ENCODE results near the gene RHOT2.
"Not testable (repeated sequence)": the region's sequence is repeated elsewhere in the genome, so short reads cannot be mapped to it uniquely, and the experiment has no call there.

The RHOT2 gene

DNA sequence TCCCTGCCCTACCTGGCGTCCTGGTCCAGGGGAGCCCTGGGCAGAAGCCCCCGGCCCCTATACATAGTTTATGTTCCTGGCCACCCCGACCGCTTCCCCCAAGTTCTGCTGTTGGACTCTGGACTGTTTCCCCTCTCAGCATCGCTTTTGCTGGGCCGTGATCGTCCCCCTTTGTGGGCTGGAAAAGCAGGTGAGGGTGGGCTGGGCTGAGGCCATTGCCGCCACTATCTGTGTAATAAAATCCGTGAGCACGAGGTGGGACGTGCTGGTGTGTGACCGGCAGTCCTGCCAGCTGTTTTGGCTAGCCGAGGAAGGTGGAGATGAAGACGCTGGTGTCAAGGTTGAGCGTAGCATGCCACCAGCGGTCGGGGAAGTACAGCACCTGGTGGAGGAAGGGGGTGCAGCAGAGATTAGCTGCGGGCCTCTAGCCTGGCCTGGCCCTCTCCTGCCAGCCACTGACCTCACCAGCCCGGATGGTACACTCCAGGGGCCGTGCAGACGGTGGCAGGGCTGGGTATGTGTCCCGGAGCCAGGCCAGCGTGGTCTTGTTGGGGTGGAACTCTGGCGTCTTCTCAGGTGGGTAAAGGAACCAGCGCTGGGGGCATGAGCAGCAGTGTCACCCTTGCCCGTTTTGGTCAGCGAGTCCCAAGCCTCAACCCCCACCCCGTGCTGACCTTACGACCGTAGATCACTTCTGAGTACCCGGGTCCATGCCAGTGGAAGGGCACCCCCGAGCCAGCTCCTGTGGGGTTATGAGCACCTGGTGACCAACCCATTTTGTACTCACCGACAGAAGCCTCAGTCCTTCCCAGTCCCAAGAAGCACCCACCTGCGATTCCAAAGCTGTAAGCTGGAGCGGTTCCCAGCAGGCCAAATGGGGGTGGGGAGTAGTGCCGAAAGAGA is 14.8 kb downstream of the RHOT2 start:
- DNase-seq, result no peak

DNA sequence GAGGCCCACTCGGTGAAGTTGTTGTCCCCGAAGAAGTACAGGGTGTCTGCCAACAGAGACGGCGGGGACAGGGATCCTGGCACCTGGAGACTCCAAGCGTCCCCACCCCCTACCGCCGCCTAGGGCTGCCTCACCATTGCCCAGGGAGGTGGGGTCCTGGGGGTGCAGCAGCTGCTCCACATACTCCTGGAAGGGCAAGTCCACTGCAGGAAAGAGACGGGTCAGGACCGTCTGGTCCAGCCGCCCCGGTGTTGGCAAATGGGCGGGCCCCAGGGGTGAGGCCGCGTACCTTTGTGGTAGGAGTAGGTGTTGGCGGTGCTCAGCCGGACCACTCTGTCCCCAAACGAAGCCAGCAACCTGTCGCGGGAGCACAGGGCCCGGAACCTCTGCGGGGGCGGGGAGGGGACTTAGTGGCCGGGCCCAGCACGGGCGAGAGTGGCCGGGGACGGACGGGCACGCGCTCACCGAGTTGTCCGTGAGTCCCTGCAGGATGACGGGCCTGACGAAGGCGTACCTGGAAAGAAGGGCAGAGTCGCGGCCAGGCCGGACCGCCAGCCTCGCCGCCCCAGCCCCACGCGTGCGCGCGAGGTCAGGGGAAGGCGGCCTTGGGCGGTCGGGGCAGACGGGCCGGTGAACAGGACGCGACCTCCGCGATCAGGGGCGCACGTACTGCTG is 15.6 kb downstream of the RHOT2 start:
- DNase-seq, result no peak

DNA sequence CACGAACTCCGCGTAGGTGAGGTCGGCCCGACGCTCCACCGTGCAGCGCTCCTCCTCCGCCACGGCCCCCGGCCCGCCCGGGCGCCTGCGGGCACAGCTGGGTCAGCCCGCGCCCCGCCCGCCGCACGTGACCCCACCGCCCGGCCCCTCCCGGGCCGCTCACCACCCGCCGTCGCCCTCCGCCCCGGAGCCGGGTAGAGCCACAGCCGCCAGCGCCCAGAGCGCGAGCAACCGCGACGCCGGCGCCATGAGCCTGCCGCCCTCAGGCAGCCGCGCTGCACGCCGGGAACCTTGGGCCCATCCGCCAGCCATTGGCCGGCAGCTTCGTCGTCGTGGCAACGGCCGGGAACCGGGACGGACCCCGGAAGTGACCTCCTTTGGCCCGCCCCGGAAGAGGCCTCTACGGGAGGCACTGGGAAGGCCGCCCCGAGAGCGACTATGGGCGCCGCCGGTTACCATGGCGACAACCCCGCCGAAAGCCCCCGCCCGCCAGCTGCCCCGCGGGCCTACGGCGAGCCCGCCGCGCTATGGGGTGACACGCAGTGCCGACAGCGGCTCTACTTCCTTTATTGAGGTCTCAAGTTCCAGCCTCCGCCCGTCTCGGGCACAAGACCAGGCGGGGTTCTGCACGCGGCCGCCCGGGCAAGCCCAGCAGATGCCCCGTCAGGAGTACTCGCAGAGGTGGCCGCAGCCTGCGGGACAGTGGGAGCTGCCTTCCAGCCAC is 16.3 kb downstream of the RHOT2 start, which contains the start of gene JMJD8:
TSS of gene JMJD8 (minus strand) at position 264 of the 724 bp plus-strand sequence. CDS start at position 249, 15 bp downstream.
- peak; percentile 74 to 87 for DNase-seq

DNA sequence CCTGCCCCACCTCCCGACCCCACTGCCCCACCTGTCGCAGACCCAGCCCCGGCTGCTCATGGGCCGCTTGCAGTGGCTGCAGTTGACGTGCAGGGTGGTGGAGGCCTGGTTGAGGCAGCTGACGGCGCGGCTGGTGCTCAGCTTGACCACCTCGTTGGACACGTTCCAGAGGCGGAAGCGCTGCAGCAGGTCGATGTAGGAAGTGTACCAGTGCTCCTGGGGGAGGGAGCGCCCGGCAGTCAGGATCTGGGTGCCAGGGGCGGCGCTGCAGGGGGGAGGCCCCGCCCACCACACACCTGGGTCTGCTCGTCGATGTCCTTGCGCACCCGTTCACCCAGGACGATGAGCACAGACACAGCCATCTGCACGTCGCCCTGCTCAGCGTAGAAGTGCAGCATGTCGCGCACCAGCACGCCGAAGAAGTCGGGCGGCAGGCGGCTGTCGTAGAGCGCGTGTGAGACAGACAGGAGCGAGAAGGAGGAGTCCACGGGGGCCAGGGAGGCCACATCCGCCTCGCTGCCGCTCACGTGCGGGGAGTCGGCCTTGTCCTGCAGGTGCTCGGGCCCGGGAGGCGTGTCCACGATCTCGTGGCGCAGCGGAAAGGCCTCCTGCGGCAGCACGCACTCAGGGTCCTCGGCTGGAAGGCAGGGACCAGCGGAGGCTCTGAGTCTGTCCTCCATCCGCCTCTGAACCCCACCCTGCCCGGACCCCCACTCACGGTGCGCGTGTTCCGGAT is 17.2 kb downstream of the RHOT2 start:
- DNase-seq, result no peak

DNA sequence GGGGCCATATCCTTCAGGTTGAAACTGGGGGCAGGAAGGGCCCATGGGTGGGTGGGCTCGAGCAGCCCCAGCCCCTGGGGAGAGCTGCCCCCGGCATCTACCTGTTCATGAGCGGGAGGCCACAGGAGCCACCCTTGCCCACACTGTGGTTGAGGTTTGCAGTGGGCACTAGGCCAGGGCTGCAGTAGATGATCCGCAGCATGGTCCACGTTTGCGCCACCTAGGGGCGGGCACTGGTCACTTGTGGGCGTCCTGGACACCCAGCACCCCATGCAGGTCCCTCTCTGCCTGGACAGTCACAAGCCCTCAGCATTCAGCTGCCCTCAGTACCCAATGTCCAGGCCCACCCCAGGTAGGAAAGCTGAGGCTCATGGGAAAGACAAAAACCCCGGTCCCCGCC is 18.0 kb downstream of the RHOT2 start:
- peak in 1 of 2 donors; percentile 9 for DNase-seq

DNA sequence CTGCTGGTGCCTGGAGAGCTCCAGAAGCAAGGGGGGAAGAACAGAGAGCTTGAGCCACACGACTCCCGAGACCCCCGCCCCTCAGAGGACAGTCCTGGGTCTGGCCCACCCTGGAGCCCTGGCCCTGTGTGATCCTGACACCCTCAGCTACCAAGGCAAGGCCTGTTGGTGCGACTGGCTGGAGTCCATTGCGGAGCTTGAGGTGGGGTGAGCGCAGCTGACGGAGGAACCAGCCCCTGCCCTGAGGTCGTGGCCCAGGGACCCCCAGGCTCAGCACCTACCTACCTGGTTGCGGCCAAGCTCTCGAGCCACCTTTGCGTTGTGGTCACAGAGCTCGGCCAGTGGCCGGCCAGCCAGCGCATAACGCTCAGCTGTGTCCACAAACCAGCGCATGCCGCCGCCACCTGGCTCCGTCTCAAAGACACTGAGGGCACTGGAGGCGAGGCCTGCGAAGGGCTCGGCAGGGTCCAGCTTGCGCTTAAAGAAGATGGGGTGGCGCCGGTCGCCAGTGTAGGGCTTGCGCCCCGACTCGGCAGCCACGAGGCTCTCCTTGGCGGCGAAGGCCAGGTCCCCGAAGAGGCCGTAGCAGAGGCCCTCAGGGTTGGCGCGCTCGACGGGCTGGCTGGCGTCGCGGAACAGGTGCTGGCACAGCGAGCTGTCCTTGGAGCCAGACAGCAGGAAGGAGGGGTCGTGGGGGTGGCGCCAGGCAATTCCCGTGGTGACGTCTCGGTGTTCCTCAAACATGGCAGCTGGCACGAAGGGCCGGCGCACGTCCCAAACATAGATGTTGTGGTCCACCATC is 18.7 kb downstream of the RHOT2 start:
- no peak for DNase-seq

DNA sequence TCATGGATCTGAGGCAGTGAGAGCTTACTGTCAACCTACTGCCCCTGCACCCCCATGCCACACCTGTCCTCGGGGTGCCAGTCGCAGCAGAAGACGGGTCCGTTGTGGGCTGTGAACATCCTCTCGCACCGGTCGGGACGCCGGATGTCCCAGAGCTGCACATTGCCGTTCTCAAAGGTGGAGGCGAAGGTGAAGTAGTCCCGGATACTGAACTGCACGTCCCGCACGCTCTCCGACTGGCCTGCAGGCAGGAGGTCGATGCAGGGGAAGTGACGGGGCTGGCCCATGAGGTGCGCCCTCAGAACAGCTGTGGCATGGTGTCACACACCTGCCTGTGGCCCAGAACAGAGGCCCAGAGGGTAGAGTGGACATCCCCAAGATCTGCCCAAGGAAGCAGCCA is 19.6 kb downstream of the RHOT2 start:
- no peak for DNase-seq

DNA sequence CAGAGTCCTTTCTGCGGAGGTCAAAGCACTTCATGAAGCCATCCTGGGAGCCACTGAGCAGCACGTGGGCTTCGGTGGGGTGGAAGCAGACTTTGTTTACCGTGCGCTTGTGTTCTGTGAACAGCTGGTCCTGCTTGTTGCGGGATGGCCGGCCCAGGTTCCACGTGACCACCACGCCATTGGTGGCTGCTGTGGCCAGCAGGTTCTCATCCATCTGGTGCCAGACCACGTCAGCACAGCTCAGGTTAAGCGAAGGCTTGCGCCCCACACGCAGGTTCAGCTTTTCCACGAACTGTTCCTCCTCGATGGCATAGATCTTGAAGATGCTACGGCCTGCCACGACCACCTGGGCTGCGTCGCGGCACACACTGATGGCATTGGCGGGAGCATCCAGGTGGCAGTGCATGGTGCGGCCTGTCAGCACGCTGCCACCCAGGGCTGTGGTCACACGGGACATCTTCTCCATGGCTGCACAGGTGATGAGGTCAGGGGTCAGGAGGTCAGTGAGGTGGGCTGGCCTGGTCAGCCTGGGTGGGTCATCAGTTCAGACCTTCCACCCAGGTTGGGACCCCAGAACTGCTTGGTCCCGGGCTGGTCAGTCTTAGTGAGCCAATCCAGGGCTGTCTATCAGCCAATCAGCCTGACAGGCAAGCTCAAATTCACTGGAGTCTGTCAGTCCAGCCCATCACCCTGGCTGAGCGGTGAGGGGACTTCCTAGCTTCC is 21.4 kb downstream of the RHOT2 start:
- DNase-seq, result no peak

DNA sequence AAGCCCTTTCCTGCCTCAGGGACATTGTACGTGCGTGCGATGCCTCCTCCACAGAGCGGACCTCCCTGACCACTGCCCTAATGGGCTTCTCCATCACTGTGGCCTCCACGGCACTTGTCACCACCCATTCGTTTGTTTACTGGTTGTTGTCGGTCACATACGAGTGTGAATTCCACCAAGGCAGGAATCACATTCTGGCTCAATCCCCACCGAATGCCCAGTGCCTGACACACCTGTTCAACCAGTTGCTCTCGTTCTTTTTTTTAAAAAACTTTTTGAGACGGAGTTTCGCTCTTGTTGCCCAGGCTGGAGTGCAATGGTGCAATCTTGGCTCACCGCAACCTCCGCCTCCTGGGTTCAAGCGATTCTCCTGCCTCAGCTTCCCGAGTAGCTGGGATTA is 23.3 kb downstream of the RHOT2 start:
- DNase-seq, result not testable (repeated sequence)

DNA sequence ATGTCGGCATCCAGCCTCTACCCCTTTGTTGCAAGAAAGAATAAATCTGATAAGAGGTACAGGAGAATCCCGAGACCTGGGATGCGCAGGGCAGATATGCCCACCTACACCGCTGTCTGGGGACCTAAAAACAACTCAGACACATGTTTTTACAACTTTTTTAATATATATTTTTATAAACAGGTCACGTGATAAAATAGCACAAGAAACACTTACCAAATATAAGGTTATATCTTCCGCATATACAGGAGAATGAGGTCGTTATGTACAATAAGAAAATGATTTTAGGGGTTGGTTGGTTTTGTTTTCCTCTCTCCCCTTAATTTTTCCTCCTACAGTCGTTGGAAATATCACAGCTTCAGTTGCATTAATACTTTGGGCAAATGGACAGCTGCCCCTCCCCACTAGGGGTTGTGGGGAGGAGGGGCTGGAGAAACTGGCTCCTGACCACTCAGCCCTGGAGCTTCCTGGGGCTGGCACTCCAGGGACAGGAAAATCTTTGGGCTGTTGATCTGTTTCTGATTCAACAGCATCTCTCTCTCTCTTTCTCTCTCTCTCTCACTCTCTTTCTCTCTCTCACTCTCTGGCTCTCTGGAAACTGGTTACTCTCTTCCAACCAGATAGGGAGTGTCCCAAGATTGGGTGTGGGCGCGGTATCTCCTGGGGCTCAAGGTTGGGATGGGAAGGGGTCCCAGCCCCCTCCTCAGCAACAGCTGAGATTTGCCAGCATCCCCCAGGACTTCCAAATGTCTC is 24.6 kb downstream of the RHOT2 start:
- no peak for DNase-seq

DNA sequence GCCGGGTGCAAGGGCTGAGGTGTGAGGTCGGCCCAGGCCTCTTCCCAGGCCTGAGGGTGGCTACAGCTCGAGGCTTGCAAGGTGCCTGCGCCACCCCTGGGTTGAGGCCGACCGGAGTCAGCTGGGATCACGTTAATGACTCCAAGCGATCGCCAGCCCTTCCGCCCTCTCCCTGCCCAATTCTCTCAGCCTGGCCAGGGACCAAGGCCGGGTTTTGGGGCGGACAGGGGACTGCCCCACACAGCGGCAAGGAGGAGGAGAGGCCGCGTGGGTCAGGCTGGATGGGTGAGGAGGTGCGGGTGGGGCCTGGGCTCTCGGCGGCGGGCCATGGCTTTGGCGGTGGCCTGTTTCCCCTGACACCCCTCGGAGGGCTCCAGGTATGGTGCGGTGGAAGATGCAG is 25.4 kb downstream of the RHOT2 start:
- DNase-seq, result no peak

DNA sequence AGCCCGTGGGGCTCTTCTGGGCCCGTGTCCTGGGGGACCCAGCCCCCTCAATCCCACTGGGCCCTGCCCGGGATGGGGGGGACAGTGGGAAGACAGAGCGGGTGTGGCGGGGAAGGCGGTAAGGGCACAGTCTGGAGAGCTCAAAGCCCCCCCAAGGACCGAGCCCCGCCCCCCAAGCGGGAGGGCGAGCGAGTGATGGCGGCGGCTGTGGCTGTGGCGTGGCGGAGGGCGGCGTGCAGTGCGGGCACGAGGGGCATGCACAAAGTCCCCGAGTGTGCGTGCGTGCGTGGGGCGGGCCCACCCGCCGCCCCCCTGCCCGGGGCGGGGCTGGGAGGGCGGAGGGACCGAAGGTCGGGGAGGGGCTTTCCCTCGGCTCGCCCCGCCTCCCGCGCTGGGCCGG is 25.8 kb downstream of the RHOT2 start:
- no peak for DNase-seq

DNA sequence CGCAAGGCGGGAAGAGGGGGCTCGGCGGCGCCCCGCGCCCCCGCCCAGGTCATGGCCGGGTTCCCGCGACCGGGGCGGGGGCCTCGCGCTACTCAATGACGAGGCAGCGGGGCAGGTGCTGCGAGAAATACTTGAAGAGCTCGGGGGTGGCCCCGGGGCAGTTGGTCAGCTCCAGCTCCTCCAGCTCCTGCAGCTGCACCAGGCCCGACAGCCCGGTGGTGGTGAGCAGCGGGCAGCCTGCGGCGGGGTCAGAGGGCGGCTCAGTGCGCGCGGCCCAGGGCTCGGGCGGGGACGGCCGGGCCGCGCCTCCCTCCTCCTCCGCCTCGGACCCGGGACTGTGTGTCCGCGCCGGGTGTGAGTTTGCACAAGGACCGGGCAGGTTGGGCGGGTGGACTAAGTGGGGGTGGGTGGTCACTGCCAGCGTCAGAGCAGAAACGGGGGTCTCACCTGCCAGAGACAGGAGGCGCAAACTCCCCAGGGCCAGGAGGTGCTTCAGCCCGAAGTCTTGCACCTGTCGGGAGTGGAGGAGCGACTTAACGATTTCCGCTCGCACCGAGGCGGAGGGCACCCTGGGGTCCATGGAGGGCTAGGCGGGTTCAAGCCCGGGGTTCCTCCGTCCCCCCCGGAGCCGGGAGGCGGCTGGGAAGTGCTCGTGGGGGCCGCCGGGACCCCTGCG is 26.4 kb downstream of the RHOT2 start:
- no peak for DNase-seq

DNA sequence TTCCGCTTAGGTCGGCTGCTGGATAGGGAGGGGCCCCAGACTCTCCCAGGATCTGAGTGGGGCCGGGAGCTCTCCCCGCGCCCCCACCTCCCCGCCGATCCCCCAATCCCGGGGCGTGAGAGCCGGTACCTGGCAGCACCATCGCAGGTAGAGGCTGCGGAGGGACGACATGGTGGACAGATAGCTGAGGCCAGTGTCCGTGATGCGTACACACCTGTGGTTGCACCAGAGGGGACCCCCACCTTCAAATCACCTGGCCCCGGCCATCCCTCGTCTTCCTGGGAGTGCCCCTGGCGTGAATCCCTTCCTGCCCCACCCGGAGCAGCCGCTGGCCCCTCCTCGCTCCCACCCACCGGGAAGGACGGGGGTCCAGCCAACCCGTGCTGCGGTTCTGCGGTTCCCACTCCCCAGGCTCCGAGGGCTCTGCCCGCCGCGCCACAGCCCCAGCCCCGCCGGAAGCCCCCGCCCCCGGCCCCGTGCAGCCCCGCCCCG is 27.0 kb downstream of the RHOT2 start:
- no peak for DNase-seq

DNA sequence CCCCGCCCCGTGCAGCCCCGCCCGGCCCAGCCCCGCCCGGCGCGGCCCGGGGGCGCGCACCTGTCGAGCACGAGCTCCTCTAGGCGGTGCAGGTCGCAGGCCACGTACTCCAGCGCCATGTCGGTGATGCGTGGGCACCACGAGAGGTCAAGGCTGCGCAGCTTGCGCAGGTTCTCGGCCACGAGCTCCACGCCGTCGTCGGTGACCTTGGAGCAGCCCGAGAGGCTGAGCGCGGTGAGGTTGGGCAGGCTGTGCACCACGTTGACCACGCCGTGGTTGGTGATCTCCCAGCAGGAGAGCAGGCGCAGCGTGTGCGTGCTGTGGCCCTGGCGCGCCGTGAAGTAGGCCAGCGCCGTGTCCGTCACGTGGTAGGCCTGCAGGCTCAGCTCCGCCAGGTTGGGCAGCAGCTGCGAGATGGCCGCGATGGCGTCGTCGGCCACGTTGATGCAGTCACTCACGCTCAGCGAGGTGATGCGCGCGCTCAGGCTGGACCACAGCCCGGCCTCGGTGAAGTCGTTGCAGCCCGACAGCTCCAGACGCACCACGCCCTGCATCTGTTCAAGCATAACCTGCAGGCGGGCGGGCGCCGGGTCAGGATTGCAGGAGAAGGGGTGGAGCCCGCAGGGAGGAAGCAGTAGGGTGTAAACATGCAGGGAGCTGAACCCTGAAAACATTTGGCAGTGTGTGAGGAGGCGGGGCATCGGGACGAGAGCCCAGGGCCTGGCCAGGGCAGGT is 27.6 kb downstream of the RHOT2 start:
- no peak for DNase-seq

DNA sequence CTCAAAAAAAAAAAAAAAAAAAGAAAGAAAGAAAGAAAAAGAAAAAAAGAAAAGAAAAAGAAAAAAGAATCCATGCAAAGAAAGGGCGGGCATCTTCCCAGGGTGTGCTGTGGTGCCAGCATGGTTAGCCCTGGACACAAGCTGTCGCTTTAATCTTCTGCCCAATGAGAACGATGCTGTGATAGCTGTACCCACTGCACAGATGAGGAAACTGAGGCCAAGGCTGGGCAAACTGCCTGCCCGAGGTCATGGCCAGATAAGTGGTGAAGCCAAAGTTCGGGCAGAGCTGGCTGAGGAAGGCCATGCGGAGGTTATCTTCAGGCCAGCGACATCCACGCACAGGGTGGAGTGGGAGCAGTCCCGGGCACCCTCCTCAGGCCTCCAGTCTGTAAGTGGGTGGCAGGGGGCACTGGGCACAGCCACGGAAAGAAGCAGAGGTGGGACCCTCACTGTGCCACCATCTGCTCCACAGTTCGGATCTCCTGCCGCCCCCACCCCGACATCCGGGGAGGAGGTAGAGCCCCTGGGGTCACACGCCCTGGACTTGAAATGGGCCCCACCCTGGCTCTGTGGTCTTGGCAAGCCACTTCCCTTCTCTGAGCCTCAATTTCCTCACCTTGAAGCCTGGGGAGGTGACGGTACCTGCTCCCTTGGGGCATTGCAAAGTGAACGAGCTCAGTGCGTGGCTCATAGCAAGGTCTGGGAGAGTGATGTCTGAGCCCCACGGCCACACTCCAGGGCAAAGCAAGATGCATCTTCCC is 31.2 kb downstream of the RHOT2 start:
- DNase-seq, result no peak

DNA sequence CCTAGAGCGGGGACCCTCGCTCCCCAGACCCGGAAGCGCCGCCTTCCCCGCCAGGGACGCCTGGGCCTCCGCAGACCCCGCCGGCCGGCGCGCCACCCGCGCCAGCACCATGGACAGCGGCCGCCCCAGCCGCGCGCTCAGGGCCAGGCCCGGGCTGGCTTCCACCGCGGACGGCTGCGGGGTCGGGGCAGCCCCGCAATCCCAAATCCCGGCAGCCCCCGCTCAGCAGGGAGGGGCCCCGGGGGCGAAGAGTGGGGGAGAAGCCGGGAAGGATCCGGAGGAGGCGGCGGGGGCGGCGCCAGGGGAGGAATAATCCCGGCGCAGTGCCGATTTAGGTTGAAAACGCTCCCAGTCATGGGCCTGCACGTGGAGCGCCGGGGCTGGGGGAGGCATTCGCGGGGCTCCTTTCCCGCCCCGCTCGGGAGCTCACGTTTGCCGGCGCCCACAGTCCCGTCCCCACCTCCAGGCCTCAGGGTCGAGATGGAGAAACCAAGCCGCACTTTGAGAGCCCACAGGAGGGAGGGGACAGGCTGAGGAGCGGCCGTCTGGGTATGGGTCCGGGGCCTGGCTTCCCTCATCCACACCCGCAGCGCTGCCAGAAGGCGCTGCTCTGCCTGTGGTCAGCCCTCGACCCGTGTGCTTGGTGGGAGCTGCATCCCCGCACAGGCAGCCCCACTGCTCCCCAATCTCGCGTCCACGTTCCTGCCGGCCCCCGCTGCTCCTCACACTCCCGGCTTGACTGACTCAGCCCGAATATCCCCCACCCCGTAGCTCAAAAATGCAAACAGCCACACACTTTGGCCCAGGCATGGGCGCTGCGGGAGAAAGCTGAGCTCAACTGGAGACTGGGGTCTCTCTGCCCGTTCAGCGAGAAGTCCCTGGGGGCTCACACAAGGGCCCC is 33.0 kb downstream of the RHOT2 start:
- no peak for DNase-seq
